Measurements from ENCODE around the gene RNASE13.
"Not testable (repeated sequence)": the region's sequence is repeated elsewhere in the genome, so short reads cannot be mapped to it uniquely, and the experiment has no call there.

Gene RNASE13

DNA sequence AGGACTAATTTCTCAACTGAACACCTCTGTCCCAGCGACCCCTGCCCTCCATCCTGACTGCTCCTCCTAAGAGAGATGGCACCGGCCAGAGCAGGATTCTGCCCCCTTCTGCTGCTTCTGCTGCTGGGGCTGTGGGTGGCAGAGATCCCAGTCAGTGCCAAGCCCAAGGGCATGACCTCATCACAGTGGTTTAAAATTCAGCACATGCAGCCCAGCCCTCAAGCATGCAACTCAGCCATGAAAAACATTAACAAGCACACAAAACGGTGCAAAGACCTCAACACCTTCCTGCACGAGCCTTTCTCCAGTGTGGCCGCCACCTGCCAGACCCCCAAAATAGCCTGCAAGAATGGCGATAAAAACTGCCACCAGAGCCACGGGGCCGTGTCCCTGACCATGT is 8.3 kb upstream of the RNASE13 start:
- no peak for DNase-seq (ENCODE audit: low read depth in 2 of 2)

DNA sequence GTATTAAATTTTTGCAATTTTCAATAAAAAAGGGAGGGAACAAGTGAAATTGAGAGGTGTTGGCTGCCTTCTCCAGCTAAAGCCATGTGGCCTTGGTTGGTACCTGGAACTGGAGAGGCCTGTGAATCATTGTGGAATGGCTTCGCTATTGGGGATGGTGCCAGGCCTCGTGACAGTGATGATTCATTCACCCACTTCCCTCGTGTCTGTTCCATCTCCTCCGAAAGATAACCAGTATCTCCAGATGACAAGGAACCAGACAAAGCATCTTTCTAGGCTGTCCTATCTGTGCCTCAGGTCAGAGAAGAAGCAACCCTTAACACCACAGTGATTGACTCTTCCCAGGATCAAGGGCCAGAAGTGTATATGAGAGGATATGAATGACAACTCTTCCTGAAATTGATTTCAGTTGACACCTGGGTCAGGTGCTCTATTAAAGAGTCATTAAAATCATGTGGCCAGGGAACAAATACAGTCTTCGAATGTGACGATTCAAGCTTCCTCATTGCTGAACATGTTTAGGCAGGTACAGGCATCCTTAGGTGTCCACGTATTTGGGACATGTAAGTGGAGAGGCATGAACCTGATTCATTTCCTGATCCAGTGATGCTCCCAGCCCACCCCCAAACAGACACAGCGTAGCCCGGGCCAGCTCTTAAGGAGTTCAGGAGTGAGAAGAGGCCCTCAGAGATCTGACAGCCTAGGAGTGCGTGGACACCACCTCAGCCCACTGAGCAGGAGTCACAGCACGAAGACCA is 7.2 kb upstream of the RNASE13 start, which contains the start of gene RNASE7:
Gene RNASE7 (plus strand): TSS at position 687 of the 758 bp plus-strand sequence. CDS start 631 bp downstream, outside the sequence.
- DNase-seq (ENCODE audit: low read depth in 2 of 2), result no peak

DNA sequence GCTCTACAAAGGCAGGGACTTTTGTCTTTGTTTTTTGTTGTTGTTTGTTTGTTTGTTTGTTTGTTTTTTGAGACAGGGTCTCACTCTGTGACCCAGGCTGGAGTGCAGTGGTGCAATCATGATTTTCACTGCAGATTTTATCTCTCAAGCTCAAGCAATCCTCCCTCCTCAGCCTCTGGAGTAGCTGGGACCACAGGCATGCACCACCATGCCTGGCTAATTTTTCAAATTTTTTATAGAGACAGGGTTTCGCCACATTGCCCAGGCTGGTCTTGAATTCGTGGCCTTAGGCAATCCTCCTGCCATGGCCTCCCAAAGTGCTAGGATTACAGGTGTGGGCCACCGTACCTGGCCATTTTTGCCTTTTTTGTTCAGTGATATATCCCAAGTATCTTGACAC is 6.3 kb upstream of the RNASE13 start:
- not testable (repeated sequence) for DNase-seq (ENCODE audit: low read depth in 2 of 2)

DNA sequence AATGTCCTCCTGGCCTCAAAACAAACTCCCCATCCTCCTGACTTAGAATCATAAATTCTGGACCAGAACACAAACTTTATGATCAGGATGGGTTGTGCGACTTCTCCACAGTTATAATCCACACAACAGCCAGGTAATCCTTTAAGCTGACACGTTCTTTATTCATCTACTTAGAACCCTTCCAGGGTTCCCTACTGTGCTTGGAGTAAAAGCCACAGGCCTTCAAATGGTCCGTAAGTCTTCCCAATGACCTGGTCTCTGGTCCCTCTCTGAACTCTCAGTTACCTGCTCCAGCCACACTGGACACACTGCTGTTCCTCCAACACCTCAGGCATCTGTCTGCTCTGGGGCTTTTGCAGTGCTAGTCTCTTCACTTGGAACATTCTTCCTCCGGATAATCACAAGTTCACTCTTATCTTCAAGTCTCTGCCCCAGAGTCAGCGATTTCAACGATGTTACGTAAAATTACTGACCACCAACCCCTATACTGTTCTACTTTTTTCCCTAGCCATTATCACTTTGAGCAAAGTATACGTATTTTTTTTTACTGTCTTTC is 5.8 kb upstream of the RNASE13 start:
- no peak for DNase-seq (ENCODE audit: low read depth in 2 of 2)

DNA sequence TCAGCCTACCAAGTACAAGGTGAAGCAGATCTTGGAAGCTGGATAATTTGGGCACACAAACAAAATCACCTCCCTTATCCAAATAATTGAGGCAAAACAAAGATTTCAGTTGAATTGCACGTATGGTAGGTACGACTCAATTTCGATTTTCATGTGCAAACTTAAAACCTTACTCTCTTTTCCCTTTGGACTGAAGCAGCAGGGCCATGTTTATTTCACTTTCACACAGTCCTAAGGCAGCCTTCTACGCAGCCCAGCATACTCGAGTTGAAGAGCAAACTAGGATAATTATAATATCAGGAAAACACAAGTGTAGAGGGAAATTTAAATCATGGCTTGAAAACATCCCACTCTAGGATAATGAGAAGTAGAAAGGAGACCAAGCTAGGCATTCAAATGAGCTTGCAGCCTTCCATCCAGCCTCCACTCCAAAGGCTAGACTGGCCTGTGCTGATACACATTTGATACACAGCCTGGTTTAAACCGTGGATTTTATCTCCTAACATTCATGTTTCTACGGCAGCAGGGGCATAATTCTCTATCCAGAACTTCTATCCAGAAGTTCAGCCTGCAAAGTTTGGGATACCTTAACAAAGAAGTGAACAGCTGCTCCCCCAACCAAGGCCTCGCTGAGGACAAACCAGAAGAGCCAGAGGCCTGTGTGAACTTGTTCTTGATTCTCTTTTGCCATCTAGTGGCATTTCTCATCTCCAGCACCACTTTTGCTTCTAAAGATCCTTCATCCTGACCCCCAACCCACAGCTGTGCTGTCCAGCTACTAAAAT is 5.2 kb upstream of the RNASE13 start:
- peak in 1 of 2 experiments; percentile 27 for DNase-seq (ENCODE audit: low read depth in 2 of 2)

DNA sequence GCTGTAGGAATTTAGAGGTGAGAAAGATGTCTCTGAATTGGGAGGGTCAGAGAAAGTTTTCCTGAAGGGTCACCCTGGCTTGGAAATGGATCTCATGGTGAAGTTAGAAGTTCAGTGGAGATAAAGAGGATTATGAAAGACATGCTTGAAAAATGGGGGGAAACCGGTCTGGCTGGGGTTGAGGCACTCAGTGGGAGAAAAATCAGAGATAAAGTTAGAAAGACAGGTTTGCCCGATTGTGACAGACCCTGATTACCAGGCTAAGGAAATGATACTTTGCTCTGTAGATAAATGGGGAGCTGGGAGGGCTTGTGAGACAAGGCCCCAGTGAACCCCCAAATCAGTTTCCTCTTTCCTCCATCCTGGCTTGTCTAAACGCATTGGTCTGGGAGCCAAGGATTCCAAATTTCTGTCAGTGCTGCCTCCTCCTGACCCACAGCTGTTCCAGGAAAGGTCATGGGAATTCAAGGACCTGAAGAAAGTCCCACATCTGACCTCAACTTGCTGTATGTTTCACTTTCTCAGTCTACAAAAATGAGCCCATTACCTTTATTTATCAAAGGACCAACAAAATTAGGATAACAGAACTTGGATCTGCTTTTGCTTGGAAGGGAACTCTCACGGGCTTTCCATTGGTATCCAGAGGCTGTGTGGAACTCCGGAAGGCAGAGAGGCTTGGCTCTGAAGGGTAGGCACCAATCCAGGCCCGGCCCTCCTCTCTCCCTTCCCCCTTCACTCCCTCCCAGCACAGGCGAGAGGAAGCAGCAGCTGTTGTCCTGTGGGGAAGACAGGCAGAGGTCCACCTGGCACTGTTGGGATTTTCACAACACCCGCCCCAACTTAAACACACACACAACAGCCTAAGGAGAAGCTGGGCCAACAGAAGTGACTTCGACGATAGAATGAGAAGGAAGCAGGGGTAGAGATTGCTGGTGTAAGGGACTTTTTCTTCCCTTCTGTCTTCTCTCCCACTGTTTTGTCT is 4.1 kb upstream of the RNASE13 start:
- DNase-seq (ENCODE audit: low read depth in 2 of 2), result no peak

DNA sequence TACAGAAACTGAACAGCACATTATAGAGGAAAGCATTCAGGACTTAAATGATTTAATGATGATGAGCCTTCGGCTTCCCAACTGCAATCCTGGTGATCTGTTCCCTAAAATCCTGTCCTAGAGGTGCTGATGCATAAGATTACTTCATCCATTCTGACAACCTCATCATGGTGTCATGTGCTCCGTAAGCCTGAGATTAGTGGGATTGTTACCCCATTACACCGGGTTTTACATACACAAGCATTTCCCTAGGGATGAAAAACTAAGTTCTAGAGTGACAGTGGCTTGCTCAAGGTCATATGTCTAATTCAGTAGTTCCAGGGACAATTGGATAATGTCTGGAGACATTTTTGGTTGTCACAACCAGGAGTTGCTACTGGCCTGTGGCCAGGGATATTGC is 2.5 kb upstream of the RNASE13 start:
- DNase-seq (ENCODE audit: low read depth in 2 of 2), result no peak

DNA sequence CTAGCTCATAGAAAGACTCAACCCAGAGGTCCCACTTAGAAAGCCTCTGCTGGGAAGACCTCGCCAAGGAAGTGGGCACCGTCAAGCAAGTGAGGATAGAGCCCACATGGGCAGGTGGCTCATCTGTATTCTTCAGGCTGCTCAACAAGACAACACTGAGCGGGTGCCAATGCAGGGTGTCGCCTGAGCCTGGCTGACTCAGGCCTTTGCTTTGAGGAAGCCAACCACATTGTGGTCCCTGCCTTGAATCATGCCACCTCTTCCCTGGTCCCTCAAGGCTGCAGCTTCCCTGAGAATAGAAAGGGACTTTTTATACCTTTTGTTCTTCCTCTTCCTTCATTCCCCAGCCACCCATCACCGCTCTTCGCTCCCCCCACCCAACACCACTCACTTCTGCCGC is 2.1 kb upstream of the RNASE13 start:
- no peak for DNase-seq (ENCODE audit: low read depth in 2 of 2)

DNA sequence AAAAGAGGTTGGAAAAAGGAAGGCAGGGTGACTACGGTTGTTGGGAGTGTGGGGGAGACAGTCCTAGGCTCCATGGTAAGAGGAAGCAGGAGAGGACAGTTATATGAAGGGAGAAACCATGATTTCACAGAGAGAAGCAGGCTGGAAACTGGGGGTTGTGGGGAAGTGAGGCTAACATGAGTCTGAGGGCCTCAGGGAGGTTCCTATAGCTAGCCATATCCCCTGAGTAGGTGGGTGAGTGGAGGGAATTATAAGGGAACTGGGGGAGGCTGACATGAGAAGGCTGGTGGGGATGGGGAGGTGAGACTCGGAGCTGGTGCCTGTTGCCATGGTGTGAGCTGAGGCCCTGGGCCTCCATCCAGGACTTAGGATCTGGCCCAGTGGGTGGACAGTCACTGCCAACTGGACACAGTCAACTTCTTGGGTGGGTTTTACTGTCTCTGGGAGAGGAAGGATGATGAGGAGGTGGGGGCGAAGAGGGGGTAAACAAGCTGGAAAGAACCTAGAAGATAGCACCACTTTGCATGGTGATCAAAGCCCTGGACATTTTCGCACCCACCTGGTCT is 1.4 kb downstream of the RNASE13 start:
- no peak for DNase-seq (ENCODE audit: low read depth in 2 of 2)

DNA sequence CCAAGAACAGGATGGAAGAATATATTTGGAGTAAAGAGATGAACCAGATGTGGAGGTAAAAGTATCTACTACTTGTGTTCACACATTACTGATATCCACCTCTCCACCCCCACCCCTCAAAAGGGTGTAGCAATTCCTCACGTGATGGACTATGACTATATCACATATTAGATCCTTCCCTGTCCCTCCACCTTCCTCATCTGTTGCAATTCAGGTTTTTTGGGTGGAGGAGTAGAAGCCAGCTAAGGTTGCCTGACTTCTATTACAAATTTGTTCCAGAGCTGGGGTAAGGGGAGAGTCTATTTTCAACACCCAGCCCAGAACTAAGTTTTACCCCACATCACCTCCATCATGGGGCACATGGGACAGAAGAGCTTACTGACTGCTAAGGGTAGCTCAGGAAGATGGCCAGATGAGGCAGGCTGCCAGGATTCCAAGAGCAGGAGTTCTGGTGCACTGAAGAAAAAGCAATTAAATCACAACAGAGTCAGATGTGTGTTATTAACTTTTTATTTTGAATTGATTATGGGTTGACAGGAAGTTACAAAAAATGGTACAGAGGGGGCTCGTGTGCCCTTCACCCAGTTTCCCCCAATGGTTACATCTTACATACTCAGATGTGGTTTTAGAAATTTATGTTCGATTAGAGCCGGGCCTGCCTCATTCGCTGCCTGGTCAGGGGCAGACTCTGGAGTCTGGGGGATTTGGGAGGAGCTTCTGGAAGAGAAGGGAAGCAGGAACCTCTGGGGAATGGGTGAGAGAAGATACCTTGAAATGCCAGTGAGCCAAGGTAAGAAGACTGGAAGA is 2.1 kb downstream of the RNASE13 start:
- no peak for DNase-seq (ENCODE audit: low read depth in 2 of 2)

DNA sequence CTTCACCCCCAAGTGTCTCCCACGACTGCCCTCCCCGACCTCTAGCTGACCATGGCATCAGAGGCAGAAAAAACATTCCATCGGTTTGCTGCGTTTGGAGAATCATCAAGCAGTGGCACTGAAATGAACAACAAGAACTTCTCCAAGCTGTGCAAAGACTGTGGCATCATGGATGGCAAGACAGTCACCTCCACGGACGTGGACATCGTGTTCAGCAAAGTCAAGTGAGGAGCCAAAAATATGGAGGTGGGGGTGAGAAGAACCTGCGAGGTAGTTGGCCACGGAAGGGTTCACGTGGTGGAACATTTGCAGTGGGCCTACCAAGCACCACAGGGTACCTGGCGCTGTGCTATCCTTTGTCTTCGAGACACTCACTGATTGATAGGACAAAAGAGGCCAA is 4.1 kb downstream of the RNASE13 start:
- no peak for DNase-seq (ENCODE audit: low read depth in 2 of 2)

DNA sequence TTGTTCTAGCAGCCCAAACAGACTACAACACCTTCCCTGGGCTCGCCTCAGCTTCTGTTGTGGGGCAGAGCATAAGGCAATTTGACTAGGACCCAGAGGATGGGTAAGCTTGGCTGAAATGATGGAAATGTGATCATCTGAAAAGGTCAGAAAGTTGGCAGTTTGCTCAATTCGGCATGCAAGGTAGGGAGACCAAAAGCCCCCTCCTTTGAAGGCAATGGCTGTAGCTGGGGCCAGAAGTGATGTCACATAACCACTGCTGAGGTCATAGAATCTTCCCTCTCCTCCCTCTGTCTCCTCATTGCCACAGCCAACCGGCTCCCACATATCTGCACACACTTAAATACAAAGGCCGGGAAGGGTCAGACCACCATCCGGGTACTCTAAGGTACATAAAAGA is 4.7 kb downstream of the RNASE13 start, which contains the start of gene TPPP2:
Gene TPPP2 (plus strand): TSS at position 301 of the 400 bp plus-strand sequence. CDS start 365 bp downstream, outside the sequence.
- no peak for DNase-seq (ENCODE audit: low read depth in 2 of 2)

DNA sequence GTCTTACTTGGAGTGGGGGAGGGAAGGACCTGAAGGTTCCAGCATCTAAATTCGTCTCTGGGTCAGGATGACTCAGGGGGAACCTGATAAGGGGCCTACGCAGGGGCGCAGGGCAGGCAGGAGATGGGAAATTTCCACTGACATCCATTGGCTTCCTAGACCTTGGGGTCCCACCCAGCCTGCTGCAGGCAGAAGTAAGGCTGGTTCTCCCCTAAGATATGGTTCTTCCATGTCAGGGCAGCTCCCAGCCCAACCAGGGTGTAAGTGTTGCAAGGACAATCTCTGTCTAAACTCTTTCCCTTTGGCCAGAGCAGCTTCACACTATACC is 7.7 kb downstream of the RNASE13 start:
- DNase-seq (ENCODE audit: low read depth in 2 of 2), result no peak

DNA sequence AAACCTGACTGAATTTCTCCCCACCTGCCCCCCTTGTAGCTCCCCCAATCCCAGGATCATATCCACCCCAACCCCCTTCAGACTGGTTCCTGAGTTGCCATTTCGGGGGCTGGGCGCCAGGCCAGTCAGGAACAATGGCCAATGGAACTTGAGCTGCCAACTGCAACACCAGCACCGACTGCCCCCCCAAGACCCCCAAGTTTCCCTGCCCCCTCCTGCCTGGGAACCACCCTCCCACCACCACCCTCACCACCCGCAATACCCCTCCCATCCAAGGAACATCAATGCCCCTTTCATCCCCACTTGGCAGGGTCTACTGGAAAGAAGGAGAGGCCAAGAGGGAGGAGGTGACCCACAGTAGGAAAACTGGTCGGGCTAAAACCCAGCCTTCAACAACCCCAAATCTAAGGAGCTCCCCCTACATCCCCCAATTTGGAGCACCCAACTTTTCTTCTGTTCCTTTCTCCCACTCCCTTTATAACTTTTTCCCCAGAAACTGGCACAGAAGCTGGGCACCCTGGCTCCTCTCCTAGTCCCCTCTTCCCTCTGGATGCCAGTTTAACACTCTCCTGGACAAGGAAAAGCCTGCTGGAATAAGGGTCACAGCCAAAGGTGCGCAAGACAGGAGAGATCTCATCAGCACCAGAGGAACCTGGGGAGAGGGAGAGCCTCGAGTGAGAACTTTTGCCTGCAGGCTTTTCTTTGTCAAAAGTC is 8.2 kb downstream of the RNASE13 start:
- DNase-seq (ENCODE audit: low read depth in 2 of 2), result no peak

DNA sequence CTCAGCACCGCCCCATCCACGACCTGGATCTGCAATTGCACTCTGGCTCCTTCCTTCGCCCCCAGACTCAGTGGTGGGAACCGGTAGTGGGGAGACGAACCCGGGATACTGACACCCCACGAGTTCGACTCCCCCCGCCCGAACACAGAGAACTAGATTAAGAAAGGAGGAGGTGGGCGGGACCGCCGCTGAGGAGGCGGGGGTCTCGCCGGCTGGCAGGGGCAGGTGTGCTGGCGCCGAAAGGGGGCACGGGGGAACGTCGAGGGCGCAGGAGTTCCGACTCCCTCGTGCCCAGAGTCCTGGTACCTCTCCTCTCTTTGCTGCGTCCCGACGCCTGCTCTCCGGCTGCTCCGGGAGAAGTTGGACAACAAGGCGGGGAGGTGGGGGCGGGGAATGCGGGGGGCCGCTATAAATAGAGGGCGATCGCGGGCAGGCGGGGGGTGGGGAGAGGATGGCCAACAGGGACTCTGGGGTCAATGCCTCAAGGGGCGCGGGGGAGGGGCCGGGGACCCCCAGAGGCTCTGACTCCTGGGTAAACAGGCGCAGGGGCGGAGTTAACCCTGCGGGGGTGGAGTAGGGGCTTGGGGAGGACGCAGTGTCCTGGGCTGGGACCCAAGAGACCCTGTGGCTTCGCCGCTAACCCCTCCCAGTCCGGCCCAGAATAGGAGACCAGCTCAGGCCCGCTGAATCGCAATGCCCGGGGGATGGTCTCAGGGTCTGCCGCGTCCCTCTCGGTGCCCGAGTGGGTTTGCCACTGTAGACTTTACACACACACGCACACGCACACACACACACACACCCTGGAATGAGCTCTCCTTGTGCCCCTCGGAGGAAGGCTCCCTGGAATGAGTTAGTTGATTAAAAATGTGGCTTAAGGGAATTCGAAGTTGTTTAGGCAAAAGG is 9.0 kb downstream of the RNASE13 start:
- DNase-seq (ENCODE audit: low read depth in 2 of 2), result no peak

DNA sequence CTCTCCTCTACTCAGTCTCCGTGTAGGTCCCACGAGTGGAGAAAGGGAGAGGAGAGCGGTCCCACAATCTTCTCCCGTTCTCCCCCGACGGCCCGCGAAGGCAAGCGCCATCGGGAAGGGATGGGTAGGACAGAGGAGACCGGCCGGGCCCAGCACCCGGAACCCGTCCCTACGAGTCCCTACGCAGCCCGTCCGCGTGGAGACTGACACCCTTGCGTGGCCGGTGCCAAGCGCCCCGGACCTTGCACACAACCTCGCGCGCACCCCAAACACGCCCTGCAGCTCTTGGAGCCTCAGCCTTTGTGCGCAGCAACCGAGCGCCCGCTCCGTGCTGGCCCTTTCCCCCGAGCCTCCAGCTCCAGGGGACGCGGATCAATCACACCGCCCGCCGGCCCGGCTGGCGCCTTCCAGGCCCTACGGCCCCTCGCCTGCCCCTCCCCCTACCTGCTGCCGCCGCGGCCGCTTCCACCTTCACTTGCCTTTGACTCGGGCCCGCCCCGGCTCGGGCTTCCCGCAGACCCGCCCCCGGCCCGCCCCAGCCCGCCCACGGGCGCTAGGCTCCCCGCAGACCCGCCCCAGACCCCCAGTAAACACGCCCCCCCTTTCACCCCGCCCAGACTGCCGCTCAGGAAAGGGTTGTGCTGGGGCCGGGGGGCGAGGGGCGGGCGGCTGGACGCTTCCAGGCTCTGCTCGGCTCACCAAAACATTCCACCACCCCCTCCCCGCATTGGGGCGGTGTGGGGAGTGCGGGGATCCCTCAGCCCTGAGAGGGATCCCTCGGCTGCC is 9.8 kb downstream of the RNASE13 start, which contains the start of gene NDRG2:
Gene NDRG2 (minus strand): TSS at position 477 of the 786 bp plus-strand sequence. CDS start 1,746 bp downstream, outside the sequence.
- no peak for DNase-seq (ENCODE audit: low read depth in 2 of 2)

DNA sequence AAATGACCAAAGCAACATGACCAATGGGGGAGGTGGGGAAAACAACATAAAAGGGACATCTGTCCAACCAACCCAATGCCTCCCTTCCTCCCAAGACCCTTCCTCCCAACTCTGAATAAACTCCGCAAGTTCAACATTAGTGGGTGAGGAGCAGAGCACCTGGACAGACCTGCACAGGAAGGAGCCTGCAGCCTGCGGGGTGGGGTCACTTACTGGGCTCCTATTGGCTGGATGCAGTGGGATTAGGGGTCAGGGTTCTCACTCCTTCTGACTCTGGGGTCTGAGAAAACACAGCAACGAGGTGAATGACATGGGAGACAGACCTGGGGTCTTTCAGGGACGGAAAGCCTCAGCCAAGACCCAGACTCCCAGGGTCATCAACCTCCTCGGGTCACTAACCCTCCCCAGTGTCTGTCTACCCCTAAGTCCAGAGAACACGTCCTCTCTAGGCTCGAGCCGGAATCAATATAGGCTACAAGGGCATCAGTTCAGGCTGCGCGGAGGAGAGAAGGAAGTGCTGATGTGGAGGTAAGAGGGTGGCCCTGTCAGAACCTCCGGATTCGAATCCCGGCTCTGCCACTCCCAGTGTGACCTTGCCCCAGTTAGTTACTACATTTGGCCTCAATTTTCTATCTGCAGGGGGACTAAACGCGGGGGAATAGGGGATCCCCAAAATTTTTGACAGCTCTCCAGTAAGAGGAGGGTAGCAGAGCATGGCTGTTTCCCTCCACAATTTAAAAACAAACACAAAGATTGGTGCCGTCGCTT is 10.6 kb downstream of the RNASE13 start:
- DNase-seq (ENCODE audit: low read depth in 2 of 2), result no peak

Data from fibroblast of skin of left biceps (primary cell).